Osteoblast (primary cell): Measurements from ENCODE around the gene TAS1R1. TPM values are rescaled to one million over a fixed set of nuclear protein-coding genes. Genes with fewer than 3 reads are reported as not detected.
A peak's percentile ranks its signal among the peaks of the same experiment; 100 is the strongest.

Experiments
- DNase-seq: peaks from one replicate; pipeline ENCODE4 v3.0.0; 2011; ENCODE audit warnings: low spot score, mixed read lengths; ENCODE audit not compliant: insufficient read length; ENCODE audit errors: missing footprints
- H2AFZ ChIP-seq: 2 replicates; pipeline ENCODE4 v1.6.0; 2011; ENCODE audit warnings: mild to moderate bottlenecking, low read length
- H3K27ac ChIP-seq: 2 replicates; pipeline ENCODE4 v1.5.1; 2011; ENCODE audit warnings: mild to moderate bottlenecking, low read depth, low read length, moderate library complexity
- H3K27me3 ChIP-seq: 2 replicates; pipeline ENCODE4 v1.6.0; 2012; ENCODE audit warnings: mild to moderate bottlenecking, control low read depth, inconsistent platforms, low read length, moderate library complexity; ENCODE audit not compliant: insufficient read depth
- H3K36me3 ChIP-seq: 2 replicates; pipeline ENCODE4 v1.5.1; 2011; ENCODE audit warnings: mild to moderate bottlenecking, low read length, control low read depth, moderate library complexity; ENCODE audit not compliant: insufficient read depth
- H3K4me1 ChIP-seq: 2 replicates; pipeline ENCODE4 v1.5.1; 2011; ENCODE audit warnings: mild to moderate bottlenecking, low read length, control low read depth, moderate library complexity; ENCODE audit not compliant: insufficient read depth
- H3K4me2 ChIP-seq: 2 replicates; pipeline ENCODE4 v1.6.0; 2011; ENCODE audit warnings: mild to moderate bottlenecking, low read length; ENCODE audit not compliant: insufficient read depth
- H3K4me3 ChIP-seq: fragments of 200-600 bp; sonication (generic); 3 replicates; pipeline ENCODE4 v1.5.1; 2012; ENCODE audit warnings: mild to moderate bottlenecking, low read length, inconsistent platforms; ENCODE audit not compliant: insufficient read depth
- H3K79me2 ChIP-seq: 2 replicates; pipeline ENCODE4 v1.6.0; 2012; ENCODE audit warnings: mild to moderate bottlenecking, low read length, control low read depth, inconsistent platforms; ENCODE audit not compliant: insufficient read depth
- H3K9me3 ChIP-seq: 2 replicates; pipeline ENCODE4 v1.5.1; 2011; ENCODE audit warnings: low read depth, low read length, control low read depth
- H4K20me1 ChIP-seq: 2 replicates; pipeline ENCODE4 v1.6.0; 2012; ENCODE audit warnings: mild to moderate bottlenecking, low read length, control low read depth; ENCODE audit not compliant: insufficient read depth
- total RNA-seq: library from RNA; depleted of rRNA; stranded (reverse); fragments of >200 nt; gene quantifications from 2 replicates; pipeline ENCODE4 v1.2.3, GENCODE V29; 2012
- TF ChIP-seq, protein P1 (sequence below): IDR thresholded peaks from 2 replicates; pipeline ENCODE4 v1.5.1; 2011; ENCODE audit warnings: mild to moderate bottlenecking, low read depth, low read length, moderate library complexity; ENCODE audit errors: extremely low read depth

The TAS1R1 gene
- total RNA-seq, 1 donor = under 0.01 TPM

GRCh38 chr1:6574818-6575217, 19.7 kb downstream of the TAS1R1 start:
- no peak overlapping the region for H3K27ac ChIP-seq
- peak; percentile 42 for DNase-seq
- H3K27me3 ChIP-seq = peaks cover 9% of the 10 kb centered on the region
- H3K4me1 ChIP-seq = peaks cover 21% of the 10 kb centered on the region
- no peaks in the 10 kb centered on the region for H4K20me1 ChIP-seq
- peaks cover under 1% of the 10 kb centered on the region for H3K79me2 ChIP-seq
- TF ChIP-seq, protein P1, sequence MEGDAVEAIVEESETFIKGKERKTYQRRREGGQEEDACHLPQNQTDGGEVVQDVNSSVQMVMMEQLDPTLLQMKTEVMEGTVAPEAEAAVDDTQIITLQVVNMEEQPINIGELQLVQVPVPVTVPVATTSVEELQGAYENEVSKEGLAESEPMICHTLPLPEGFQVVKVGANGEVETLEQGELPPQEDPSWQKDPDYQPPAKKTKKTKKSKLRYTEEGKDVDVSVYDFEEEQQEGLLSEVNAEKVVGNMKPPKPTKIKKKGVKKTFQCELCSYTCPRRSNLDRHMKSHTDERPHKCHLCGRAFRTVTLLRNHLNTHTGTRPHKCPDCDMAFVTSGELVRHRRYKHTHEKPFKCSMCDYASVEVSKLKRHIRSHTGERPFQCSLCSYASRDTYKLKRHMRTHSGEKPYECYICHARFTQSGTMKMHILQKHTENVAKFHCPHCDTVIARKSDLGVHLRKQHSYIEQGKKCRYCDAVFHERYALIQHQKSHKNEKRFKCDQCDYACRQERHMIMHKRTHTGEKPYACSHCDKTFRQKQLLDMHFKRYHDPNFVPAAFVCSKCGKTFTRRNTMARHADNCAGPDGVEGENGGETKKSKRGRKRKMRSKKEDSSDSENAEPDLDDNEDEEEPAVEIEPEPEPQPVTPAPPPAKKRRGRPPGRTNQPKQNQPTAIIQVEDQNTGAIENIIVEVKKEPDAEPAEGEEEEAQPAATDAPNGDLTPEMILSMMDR = no peak
- no peak overlapping the region for H2AFZ ChIP-seq
- no peak overlapping the region for H3K4me3 ChIP-seq
- H3K4me2 ChIP-seq = no peak overlapping the region
- H3K9me3 ChIP-seq = peaks cover 3% of the 10 kb centered on the region
- no peaks in the 10 kb centered on the region for H3K36me3 ChIP-seq

GRCh38 chr1:6577831-6578525, 22.9 kb downstream of the TAS1R1 start:
- DNase-seq = peak; percentile 96

GRCh38 chr1:6578624-6579373, 23.7 kb downstream of the TAS1R1 start:
- peaks cover 10% of the 10 kb centered on the region for H4K20me1 ChIP-seq
- H3K4me1 ChIP-seq = peaks cover 31% of the 10 kb centered on the region
- peak overlapping the region; percentile 88 for H3K27ac ChIP-seq
- H3K27me3 ChIP-seq = no peaks in the 10 kb centered on the region
- peak; percentile 68 for DNase-seq
- H3K4me2 ChIP-seq = peak overlapping the region; percentile 88
- H3K79me2 ChIP-seq = peaks cover 27% of the 10 kb centered on the region
- H2AFZ ChIP-seq = peak overlapping the region; percentile 92
- TF ChIP-seq, protein P1 = no peak
- no peaks in the 10 kb centered on the region for H3K36me3 ChIP-seq
- H3K4me3 ChIP-seq = peak overlapping the region; percentile 96
- no peaks in the 10 kb centered on the region for H3K9me3 ChIP-seq

More at GRCh38 chr1:6577831-6578525, 22.9 kb downstream of the TAS1R1 start:
- Histone ChIP-seq H3K36me3 (no peaks in the 10 kb centered on the region), H3K4me2 (peak overlapping the region; percentile 29), H3K4me3 (no peak overlapping the region), H3K27ac (peak overlapping the region; percentile 88), H3K27me3 (no peaks in the 10 kb centered on the region), H4K20me1 (peaks cover 10% of the 10 kb centered on the region), H3K9me3 (no peaks in the 10 kb centered on the region), H3K4me1 (peaks cover 31% of the 10 kb centered on the region), H2AFZ (no peak overlapping the region), H3K79me2 (peaks cover 27% of the 10 kb centered on the region)
- TF ChIP-seq, protein P1 = no peak

GRCh38 chr1:6579374-6580118, 24.4 kb downstream of the TAS1R1 start, which contains the start of gene ZBTB48:
TSS of gene ZBTB48 (plus strand) at chr1:6579994. CDS start at chr1:6580610, 616 bp downstream.
- peak; percentile 100 for DNase-seq

More at GRCh38 chr1:6579374-6580118, 24.4 kb downstream of the TAS1R1 start, which contains the start of gene ZBTB48:
- peak within 1 kb of the TSS; percentile 88 for H3K27ac ChIP-seq
- no peaks in the 10 kb centered on the region for H3K9me3 ChIP-seq
- H3K4me3 ChIP-seq = peak within 1 kb of the TSS; percentile 96
- H4K20me1 ChIP-seq = peaks cover 13% of the 10 kb centered on the region
- H2AFZ ChIP-seq = peak within 1 kb of the TSS; percentile 92
- peaks cover 31% of the 10 kb centered on the region for H3K4me1 ChIP-seq
- peak within 1 kb of the TSS; percentile 88 for H3K4me2 ChIP-seq
- no peaks in the 10 kb centered on the region for H3K36me3 ChIP-seq
- TF ChIP-seq, protein P1 = no peak
- H3K79me2 ChIP-seq = peaks cover 28% of the 10 kb centered on the region
- no peaks in the 10 kb centered on the region for H3K27me3 ChIP-seq
